ENCODE data around the gene MALAT1. TPM values are rescaled to one million over a fixed set of nuclear protein-coding genes. Genes with fewer than 3 reads are reported as not detected.

MALAT1 gene
- polyA plus RNA-seq, 1 experiment, result 924 TPM

- DNase-seq (ENCODE audit: low read depth), result no peak
- TF ChIP-seq CTCF (IDR thresholded peaks at IDR 0.05; ENCODE audit: insufficient read depth, low read depth, low read length), result no peak
- POLR2A ChIA-PET, result interaction anchor here (0.6 to 8.3 kb wide), 20 partner anchors 9 to 402 kb away, joined by 3 to 204 read pairs (median 8); partner anchors contain the start of genes FOSL1, NEAT1 and PCNX3
- H3K27me3 ChIP-seq (ENCODE audit: control insufficient read depth, insufficient read depth, low read length), result no peaks in the 10 kb centered on the region
- CTCF ChIA-PET, result interaction anchor here (1.0 to 4.7 kb wide), 8 partner anchors 9 to 83 kb away, joined by 3 to 55 read pairs (median 8); no protein-coding TSS in a partner anchor
- peaks cover 6% of the 10 kb centered on the region; the same call in 1 of the 2 replicates for H3K36me3 ChIP-seq (ENCODE audit: control insufficient read depth, insufficient read depth, low read length)
- H3K4me3 ChIP-seq (ENCODE audit: low read depth, low read length), result peak overlapping the region; percentile 63
Observed at GRCh38 chr11:65498727-65498976, 193 bp upstream of the MALAT1 start.

- no peak for DNase-seq (ENCODE audit: low read depth)
- TF ChIP-seq CTCF (IDR thresholded peaks at IDR 0.05; ENCODE audit: insufficient read depth, low read depth, low read length), result no peak
- peak overlapping the region; percentile 76 for H3K4me3 ChIP-seq (ENCODE audit: low read depth, low read length)
- CTCF ChIA-PET, result interaction anchor here (0.6 to 4.7 kb wide), 8 partner anchors 8 to 118 kb away, joined by 3 to 55 read pairs (median 6); partner anchors contain the start of gene SLC25A45
- H3K27me3 ChIP-seq (ENCODE audit: control insufficient read depth, insufficient read depth, low read length), result no peaks in the 10 kb centered on the region
- POLR2A ChIA-PET, result interaction anchor here (0.6 to 8.3 kb wide), 26 partner anchors 8 to 1926 kb away, joined by 3 to 204 read pairs (median 5); partner anchors contain the start of genes FOSL1, NEAT1 and PCNX3
- peaks cover 13% of the 10 kb centered on the region for H3K36me3 ChIP-seq (ENCODE audit: control insufficient read depth, insufficient read depth, low read length)
Observed at GRCh38 chr11:65499713-65500386, 1.0 kb downstream of the MALAT1 start.

GRCh38 chr11:65500387-65501185 lies 1.7 kb downstream of the MALAT1 start:
- DNase-seq (ENCODE audit: low read depth), result no peak
- H3K36me3 ChIP-seq (ENCODE audit: control insufficient read depth, insufficient read depth, low read length), result peaks cover 16% of the 10 kb centered on the region
- ChIA-PET CTCF (interaction anchor here (0.6 to 4.7 kb wide), 6 partner anchors 13 to 118 kb away, joined by 3 to 55 read pairs (median 10); partner anchors contain the start of gene SLC25A45), POLR2A (interaction anchor here (0.6 to 8.3 kb wide), 14 partner anchors 9 to 217 kb away, joined by 3 to 204 read pairs (median 9); partner anchors contain the start of genes NEAT1 and PCNX3)
- no peaks in the 10 kb centered on the region for H3K27me3 ChIP-seq (ENCODE audit: control insufficient read depth, insufficient read depth, low read length)
- H3K4me3 ChIP-seq (ENCODE audit: low read depth, low read length), result peak overlapping the region; percentile 76
- TF ChIP-seq CTCF (IDR thresholded peaks at IDR 0.05; ENCODE audit: insufficient read depth, low read depth, low read length), result no peak

- ChIA-PET CTCF (no interaction called here), POLR2A (interaction anchor here (1.1 to 8.3 kb wide), 4 partner anchors 12 to 79 kb away, joined by 3 to 204 read pairs (median 45); partner anchors contain the start of gene NEAT1)
- Histone ChIP-seq H3K4me3 (ENCODE audit: low read depth, low read length) (peak overlapping the region; percentile 76), H3K36me3 (ENCODE audit: control insufficient read depth, insufficient read depth, low read length) (peaks cover 17% of the 10 kb centered on the region), H3K27me3 (ENCODE audit: control insufficient read depth, insufficient read depth, low read length) (no peaks in the 10 kb centered on the region)
- no peak for DNase-seq (ENCODE audit: low read depth)
- TF ChIP-seq CTCF (IDR thresholded peaks at IDR 0.05; ENCODE audit: insufficient read depth, low read depth, low read length), result no peak
Observed at GRCh38 chr11:65501186-65501471, 2.3 kb downstream of the MALAT1 start.
